HG02852 (cell line): Measurements from ENCODE around the gene KRT16.
"Not testable (repeated sequence)": the region's sequence is repeated elsewhere in the genome, so short reads cannot be mapped to it uniquely, and the experiment has no call there.

ENCODE experiments used
- ATAC-seq: cut with Tn5 transposase; IDR thresholded peaks from one replicate; pipeline ENCODE4 v1.9.1; 2021; ENCODE audit warnings: mild to moderate bottlenecking, moderate library complexity; ENCODE audit not compliant: unreplicated experiment

The KRT16 gene

GRCh38 chr17:41647940-41648410, 35.4 kb upstream of the KRT16 start:
- ATAC-seq: no peak

DNA sequence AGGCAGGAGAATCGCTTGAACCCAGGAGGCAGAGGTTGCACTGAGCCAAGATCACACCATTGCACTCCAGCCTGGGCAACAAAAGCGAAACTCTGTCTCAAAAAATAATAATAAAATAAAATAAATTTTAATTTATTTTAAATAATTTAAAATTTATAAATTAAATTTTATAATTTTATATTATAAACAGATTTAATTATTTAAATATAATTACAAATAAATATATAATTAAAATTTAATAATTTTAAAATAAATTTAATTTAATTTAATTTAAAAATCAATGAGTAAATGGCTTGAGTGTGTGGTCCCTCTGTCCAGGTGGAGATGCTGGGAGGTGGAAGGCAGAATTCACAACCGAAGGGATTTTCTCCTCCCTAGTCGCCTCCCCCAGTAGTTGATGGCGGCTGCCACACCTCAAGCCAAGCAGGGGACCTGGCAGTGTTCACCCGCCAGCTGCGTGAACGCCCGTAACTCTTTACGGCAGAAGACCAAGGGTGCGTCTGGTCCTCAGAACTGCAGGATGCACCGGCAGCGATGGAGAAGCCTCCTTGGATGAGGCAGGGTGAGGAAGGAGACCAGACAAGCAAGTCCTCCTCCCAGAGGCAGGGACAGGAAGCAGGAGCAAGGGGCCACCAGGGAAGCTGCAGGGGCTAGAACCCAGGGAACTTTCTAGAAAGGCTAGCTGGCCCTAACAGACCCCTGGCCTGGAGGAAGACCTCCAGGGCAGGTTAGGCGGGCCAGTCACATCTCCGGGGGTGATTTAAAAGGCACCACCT, 34.7 kb upstream of the KRT16 start:
- ATAC-seq: no peak

DNA sequence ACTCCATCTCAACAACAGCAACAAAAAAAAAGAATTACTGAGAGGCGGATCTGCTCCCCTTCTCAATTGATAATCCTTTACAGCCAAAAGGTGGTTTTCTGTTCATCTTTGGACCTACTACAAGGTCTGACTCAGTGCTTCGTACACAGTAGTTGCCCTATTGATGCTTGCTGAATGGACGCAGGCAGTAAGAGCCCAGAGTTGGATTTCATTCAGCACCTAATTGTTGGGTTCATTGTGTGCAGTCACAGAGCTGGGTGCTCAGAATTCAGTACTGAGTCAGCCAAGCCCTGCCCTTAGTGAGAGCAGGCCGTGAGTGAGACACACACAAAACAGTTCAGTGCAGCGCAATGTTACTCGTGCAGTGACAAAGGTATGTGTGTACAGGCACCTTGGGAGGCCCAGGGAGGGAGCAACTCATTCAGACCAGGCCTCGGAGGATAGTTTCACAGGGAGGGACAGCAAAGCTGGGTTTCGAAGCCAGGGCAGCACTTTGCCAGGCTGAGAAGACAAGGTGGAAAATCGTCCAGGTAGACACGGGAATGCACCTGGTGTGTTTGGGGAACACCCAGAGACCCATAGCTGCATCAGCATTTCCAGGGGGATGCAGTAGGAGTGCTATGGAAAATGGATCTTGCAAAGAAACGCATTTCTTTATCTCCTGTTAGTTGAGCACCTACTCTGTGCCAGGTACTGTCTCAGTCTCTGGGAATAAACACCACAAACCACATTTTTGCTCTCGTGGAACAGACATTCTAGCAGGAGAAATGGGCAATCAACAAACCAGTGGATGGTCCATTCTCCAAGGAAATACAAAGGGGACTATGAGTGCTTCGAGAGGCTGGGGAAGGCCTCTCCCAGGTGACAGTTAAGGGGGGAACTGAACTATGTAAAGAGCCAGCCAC, 29.9 kb upstream of the KRT16 start:
- no peak for ATAC-seq

DNA sequence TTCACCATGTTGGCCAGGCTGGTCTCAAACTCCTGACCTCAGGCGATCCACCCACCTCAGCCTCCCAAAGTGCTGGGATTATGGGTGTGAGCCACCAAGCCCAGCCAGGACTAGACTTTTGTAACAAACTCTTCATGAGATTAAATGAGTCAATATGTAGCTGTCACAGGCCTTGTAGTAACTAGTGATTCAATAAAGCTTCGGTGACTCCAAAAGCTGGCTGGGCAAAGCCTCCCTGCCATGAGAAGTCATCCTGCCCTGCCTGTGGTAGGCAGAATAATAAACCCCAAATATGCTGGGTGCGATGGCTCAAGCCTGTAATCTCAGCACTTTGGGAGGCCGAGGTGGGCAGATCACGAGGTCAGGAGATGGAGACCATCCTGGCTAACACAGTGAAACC, 28.0 kb upstream of the KRT16 start:
- ATAC-seq: not testable (repeated sequence)

DNA sequence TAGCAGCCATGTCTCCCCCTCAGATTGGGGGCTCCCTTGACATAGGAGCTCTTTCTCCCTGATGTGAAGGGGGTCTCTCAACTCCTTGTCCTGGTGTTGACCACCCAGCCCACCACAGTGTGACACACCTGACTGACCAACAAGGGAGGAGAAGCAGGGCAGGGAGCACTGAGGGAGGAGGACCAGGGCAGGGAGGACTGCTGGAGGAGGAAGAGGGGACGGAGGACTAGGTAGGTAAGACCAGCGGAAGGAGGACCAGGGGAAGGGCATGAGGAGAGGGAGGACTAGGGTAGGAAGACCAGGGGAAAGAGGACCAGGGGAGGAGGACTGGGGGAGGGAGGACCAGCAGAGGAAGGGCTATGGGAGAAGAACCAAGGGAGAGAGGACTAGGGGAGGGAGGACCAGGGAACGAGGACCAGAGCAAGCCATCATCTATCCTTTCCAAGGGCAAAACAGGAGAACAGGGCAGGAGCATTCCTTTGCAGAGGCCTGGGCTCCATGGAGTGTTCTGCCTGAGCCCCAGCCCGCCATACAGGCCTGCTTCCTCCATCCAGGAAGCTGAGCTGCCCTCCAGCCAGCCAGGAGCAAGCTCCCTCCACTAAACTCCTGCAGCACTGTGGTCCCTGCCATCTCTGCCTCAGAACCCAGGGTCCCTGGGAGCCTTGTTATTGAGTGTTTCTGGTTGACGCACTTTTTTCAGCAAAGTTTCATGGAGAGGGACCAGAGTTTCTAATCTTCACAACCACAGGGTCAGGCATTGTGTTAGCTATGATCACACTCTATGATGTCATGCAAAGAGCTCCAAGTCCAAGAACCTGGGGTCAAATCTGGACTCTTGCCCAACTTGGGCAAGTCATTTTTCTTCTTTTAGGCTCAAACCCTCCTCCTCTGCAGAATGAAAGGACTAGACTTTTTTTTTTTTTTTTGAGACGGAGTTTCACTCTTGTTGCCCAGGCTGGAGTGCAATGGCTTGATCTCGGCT, 27.2 kb upstream of the KRT16 start:
- ATAC-seq: no peak

- no peak for ATAC-seq
These were observed 26.4 kb upstream of the KRT16 start for GRCh38 chr17:41638941-41639340.

GRCh38 chr17:41638194-41638593, 25.6 kb upstream of the KRT16 start:
- ATAC-seq: no peak

GRCh38 chr17:41636652-41637051, 24.1 kb upstream of the KRT16 start:
- ATAC-seq: no peak

DNA sequence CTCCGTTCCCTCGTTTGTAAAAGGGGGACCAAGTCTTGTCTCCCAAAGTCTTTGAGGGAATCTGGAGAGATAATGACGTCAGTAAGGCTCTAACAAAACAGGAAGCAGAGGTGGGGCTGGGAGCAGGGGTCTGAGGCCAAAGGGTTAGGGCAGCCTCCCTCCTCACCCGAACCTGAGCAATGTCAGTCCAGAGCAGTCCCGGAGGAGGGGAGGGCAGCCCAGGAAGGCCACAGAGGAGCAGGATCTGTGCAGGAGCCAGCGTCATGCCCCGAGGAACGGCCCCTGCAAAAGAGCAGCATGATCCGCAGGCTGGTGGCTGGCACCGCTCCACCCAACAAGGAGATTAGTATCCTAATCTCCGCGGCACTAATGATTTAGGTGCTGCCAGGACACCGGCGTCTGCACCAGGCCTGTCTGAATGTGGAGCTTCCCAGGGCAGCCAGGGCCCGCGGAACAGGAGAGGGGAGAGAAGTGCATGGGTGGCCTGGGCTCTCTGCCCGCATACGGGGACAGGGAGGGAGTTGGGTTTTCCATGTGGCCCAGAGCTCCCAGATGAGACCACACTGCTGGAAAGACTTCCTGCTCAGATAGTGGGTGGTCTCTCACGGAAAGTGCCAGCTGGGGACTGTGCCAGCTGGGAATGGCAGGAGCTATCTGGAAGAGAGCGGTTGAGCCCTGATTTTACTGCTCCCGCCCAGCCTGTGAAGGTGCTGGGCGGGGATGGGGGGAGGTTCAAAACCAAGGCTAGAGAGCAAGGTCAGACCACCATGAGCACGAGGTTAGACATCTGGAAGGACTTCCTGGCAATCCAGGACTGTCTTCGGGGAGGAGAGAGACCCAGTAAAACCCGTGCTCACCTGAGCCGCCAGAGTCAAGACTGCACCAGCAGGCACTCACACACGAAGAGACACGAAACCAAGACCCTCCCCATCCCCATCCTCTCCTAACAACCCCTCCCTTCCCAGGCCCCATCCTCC, 22.8 kb upstream of the KRT16 start:
- ATAC-seq: no peak

DNA sequence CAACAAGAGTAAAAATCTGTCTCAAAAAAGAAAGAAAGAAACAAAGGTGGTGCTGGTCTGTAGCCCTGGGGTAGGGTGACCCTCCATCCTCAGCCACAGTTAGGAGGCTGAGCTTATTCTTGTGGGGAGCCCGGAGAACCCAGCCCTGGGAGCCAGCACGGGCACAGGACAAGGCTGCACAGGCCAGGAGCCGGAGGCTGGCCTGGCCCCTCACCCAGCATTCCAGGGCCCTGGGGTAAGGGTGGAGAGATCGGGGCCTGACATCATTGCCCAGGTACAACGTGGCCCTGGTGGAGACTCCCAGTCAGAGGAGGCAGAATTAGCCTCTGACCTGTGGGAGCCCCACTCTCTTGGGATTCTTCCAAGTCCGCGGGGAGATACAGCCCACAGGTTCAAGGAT, 22.1 kb upstream of the KRT16 start:
- ATAC-seq: no peak

- no peak for ATAC-seq
These were observed 21.1 kb upstream of the KRT16 start for GRCh38 chr17:41633556-41634199.

DNA sequence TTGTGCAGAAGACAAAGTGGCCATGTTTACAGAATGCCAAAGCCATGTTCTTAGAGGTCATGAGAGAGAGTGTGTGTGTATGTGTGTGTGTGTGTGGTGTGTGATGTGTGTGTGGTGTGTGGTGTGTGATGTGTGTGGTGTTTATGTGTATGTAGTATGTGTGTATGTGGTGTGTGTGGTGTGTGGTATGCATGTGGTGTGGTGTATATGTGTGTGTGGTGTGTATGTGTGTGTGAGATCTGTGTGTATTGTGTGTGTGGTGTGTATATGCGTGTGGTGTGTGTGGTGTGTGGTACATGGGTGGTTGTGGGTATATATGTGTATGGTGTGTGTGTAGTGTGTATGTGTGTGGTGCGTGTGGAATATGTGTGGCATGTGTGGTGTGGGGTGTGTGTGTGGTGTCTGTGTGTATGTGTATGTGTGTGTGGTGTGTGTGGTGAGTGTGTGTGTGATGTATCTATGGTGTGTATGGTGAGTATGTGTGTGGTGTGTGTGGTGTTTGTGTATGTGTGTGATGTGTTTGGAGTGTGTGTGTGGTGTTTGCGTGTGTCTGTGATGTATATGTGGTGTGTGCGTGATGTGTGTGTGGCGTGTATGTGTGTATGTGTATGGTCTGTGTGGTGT, 20.0 kb upstream of the KRT16 start:
- ATAC-seq: no peak

DNA sequence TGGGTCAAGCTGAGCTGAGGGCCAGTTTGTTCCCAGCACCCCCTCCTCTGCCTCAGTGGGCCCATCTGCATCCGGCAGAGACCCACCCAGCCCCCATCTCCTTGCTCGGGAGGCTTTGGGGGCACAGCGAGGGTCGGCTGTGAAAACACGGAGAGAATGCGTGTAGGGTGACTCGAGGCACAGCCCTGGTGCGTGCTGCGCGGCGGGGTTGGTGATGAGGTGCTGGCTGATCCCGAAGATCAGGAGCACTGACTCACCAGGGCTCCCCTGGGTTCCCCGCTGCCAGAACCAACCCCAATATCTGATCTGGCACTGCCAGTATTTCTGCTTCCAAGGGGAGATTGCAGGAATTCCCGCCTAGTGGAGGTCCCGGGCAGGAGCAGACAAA, 19.3 kb upstream of the KRT16 start:
- ATAC-seq: no peak

DNA sequence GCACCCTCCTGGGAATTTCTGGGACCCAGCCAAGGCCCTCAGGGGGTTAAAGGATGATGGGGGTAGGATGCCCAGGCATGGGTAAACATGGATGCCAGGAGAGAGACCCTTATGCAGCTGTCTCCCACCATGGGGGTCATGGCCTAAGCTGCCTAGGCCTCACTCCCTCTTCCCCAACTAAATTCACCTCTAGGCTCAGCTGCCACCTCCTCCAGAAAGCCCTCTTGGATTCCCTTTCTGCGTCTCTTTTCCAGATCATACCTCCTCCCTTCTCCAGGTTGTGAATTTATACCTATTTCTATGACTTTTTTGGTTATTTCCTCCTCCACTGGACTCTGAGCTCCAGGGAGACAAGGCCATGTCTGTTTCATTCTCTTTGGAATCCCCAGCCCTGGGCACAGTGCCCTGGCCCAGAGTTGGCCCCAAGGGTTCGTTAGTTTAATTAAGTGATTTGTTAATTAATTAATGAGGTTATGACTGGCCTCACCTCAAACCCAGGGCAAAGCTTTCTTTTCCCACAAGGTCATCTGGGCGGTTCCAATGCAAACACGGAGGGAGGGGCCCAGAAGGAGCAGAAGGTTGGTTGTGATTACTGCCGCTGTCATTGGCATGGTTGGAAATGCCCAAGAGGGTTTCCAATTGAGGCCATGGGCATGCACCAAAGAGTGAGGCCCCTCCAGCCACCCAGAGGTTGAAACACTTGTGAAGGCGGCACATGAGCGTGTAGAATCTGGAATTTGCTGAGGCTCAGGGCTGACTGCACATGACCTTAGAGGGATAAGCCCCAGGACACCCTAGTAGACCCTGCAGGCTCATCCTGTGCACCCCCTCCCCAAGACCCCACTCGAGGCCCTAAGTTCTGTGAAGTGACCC, 18.7 kb upstream of the KRT16 start:
- ATAC-seq: no peak

DNA sequence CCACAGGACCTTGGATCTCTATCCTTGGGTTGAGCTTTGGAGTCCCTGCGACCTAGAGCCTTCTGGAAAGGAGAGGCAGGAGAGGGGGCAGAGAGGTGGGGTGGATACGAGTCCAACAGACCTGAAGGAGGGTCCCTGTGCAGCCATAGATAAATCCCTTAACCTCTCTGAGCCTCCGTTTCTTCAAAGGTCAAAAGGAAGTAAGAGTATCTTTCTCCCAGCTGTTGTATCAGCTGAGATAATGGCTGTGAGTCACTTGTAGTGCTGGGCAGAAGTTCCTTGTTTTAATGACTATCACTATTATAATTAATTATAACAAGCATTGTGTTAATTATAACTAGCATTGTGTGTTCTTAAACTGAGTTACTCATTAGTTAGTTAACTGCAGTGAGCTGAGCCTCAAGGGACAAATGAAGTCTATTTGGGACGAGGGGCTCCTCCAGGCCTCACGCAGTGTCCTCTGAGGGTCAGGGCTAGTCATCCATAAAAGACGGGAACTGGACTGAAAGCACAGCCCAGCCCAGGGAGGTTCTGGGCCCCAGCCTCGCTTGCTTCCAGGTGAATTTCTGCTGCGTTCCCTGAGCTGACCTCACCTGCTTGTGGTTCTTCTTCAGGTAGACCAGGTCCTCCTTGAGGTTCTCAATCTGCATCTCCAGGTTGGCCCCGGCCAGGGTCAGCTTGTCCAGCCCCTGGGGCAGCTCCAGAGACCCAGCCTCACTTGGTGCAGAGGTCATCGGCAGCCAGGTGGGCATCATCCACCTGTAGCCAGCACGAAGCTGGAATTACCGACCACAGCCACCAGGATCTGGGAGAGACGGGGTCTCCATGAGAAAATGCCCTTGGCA, 17.5 kb upstream of the KRT16 start:
- no peak for ATAC-seq

DNA sequence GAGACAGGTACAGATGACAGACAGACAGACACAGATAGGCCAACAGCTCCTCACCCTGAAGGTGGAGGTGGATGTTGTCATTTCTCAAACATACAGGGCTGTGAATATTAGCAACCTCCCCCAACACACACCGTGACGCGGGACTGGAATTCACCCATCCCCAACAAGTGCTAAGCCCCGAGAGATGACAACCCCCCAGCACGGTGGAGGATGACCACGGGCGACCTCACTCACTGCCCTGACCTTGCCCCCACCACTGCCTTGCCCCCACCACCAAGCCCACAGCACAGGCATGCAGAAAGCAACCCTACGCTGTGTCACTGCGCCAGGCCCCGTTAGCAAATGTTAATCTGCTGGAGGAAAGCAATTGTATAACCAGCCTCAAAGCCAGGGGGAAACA, 16.7 kb upstream of the KRT16 start:
- ATAC-seq: no peak
